GM10266 (cell line): ENCODE data around the gene USP11.
A peak's percentile ranks its signal among the peaks of the same experiment; 100 is the strongest.

Source experiments
- DNase-seq: peaks from one replicate; pipeline ENCODE4 v3.0.0; 2012; ENCODE audit errors: extremely low spot score
- CTCF ChIP-seq: IDR thresholded peaks from 2 replicates; pipeline ENCODE4 v1.5.1; 2012; ENCODE audit warnings: mild to moderate bottlenecking, low read depth; ENCODE audit not compliant: control insufficient read depth, insufficient read depth; ENCODE audit errors: missing control alignments

USP11 gene

GRCh38 chrX:47232803-47233332 lies at the start of gene USP11:
Gene USP11, plus strand, starts transcription at chrX:47233009. Its CDS starts 35 bp downstream, at chrX:47233044.
- TF ChIP-seq CTCF: no peak
- DNase-seq: peak; percentile 53

- no peak for DNase-seq
- TF ChIP-seq CTCF: no peak
Measured at GRCh38 chrX:47184486-47184885, 48.3 kb upstream of the USP11 start.

GRCh38 chrX:47185241-47185640 lies 47.6 kb upstream of the USP11 start:
- DNase-seq: no peak
- no peak for TF ChIP-seq CTCF

GRCh38 chrX:47186096-47186740 lies 46.6 kb upstream of the USP11 start:
- no peak for TF ChIP-seq CTCF
- no peak for DNase-seq

GRCh38 chrX:47187106-47187677 lies 45.6 kb upstream of the USP11 start:
- no peak for TF ChIP-seq CTCF
- DNase-seq: no peak

- DNase-seq: no peak
- TF ChIP-seq CTCF: no peak
Measured at GRCh38 chrX:47189906-47190305, 42.9 kb upstream of the USP11 start.
